Measurements from ENCODE around the gene ANKAR. TPM values are rescaled to one million over a fixed set of nuclear protein-coding genes. Genes with fewer than 3 reads are reported as not detected.

Gene ANKAR
- total RNA-seq, 4 donors from 2014 or later: 7.9 to 19.1 (median 11.2) TPM

DNA sequence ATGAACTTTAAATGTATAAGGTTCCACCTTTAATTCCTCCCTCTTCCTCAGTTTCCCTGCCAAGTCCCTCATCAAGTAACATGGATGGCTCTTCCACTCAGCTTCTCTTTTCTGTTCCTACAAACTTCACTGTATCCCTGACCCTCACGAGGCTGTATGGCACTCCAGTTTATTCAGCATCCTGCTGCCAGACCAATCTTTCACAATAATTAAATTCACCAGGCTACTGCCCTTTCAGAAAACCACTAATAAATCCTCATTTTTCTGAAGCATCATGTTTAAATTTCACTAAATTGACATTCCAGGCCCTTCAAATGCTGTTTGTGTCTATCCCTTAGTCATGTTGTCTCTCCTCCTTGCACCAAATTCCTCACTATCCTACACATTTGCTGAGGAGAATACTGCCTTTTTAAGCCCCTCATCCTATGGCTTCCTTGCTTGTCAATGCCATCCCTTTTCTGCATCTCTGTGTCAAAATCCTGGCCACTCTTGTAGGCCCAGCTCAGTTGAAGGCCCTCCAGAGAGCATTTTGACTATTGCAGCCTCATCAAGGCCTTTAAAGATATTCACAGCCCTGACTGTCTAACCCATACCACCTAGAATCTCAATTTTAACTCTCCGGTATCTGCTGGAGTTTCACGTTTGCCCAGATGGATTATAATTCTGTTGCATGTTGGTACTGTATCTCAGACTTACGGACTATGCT is 36.0 kb upstream of the ANKAR start:
- intact Hi-C loops (cut with DNase I): no loop called here
- Histone ChIP-seq H3K27me3 (no peaks in the 10 kb centered on the region), H3K36me3 (no peaks in the 10 kb centered on the region), H3K9me3 (no peaks in the 10 kb centered on the region), H3K4me3 (no peak overlapping the region), H3K27ac (replicated peaks in 1 of 4) (no peak overlapping the region), H3K4me1 (no peaks in the 10 kb centered on the region)
- TF ChIP-seq POLR2AphosphoS5 (IDR thresholded peaks at IDR 0.05) (no peak), POLR2A (IDR thresholded peaks at IDR 0.05; ENCODE audit: low read depth) (no peak), EP300 (IDR thresholded peaks at IDR 0.05) (no peak)
- TF ChIP-seq, protein P1, sequence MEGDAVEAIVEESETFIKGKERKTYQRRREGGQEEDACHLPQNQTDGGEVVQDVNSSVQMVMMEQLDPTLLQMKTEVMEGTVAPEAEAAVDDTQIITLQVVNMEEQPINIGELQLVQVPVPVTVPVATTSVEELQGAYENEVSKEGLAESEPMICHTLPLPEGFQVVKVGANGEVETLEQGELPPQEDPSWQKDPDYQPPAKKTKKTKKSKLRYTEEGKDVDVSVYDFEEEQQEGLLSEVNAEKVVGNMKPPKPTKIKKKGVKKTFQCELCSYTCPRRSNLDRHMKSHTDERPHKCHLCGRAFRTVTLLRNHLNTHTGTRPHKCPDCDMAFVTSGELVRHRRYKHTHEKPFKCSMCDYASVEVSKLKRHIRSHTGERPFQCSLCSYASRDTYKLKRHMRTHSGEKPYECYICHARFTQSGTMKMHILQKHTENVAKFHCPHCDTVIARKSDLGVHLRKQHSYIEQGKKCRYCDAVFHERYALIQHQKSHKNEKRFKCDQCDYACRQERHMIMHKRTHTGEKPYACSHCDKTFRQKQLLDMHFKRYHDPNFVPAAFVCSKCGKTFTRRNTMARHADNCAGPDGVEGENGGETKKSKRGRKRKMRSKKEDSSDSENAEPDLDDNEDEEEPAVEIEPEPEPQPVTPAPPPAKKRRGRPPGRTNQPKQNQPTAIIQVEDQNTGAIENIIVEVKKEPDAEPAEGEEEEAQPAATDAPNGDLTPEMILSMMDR (IDR thresholded peaks at IDR 0.05): no peak
- 94% methylated on average over 4 of the region's 4 CpGs for WGBS
- DNase-seq (ENCODE audit: extremely low spot score): peak; percentile 82

GRCh38 chr2:189639007-189639609 is 35.4 kb upstream of the ANKAR start:
- H3K9me3 ChIP-seq: no peaks in the 10 kb centered on the region
- 63% methylated on average over 3 of the region's 3 CpGs for WGBS
- no peaks in the 10 kb centered on the region for H3K27me3 ChIP-seq
- no peak overlapping the region for H3K27ac ChIP-seq (replicated peaks in 1 of 4)
- TF ChIP-seq POLR2AphosphoS5 (IDR thresholded peaks at IDR 0.05): no peak
- no peak for TF ChIP-seq POLR2A (IDR thresholded peaks at IDR 0.05; ENCODE audit: low read depth)
- TF ChIP-seq, protein P1 (IDR thresholded peaks at IDR 0.05): no peak
- no peaks in the 10 kb centered on the region for H3K4me1 ChIP-seq
- H3K4me3 ChIP-seq: no peak overlapping the region
- DNase-seq (ENCODE audit: extremely low spot score): no peak
- no peaks in the 10 kb centered on the region for H3K36me3 ChIP-seq
- intact Hi-C loops (cut with DNase I): no loop called here

- H3K27ac ChIP-seq (replicated peaks in 1 of 4): no peak overlapping the region
- intact Hi-C loops (cut with DNase I): no loop called here
- TF ChIP-seq, protein P1 (IDR thresholded peaks at IDR 0.05): no peak
- TF ChIP-seq EP300 (IDR thresholded peaks at IDR 0.05): no peak
- no peak for TF ChIP-seq POLR2A (IDR thresholded peaks at IDR 0.05; ENCODE audit: low read depth)
- TF ChIP-seq POLR2AphosphoS5 (IDR thresholded peaks at IDR 0.05): no peak
- no peaks in the 10 kb centered on the region for H3K27me3 ChIP-seq
- no peaks in the 10 kb centered on the region for H3K9me3 ChIP-seq
- no peaks in the 10 kb centered on the region for H3K4me1 ChIP-seq
- 65% methylated on average over 1 of the region's 1 CpG for WGBS
- H3K4me3 ChIP-seq: no peak overlapping the region
- DNase-seq (ENCODE audit: extremely low spot score): no peak
- H3K36me3 ChIP-seq: no peaks in the 10 kb centered on the region
Observed at GRCh38 chr2:189641002-189641401, 33.5 kb upstream of the ANKAR start.

DNA sequence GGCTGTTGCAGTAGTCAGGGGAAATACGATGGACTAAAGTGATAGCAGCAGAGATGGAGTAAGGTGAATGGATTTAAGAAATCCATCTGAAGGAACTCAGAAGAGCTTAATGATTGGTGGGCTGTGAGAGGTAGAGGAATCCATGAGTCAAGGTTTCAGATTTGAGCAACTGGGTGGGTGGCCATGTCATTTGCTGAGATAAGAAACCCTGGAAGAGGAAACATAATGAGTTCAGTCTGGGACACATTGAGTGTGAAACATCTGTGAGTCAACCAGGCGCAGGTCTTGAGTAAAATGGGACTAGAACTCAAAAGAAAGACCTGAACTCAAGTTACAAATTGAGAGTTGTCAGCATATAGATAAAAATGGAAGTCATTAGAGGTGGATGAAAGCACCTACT is 32.9 kb upstream of the ANKAR start:
- H3K27me3 ChIP-seq: no peaks in the 10 kb centered on the region
- H3K4me1 ChIP-seq: no peaks in the 10 kb centered on the region
- no peaks in the 10 kb centered on the region for H3K36me3 ChIP-seq
- H3K27ac ChIP-seq (replicated peaks in 1 of 4): no peak overlapping the region
- intact Hi-C loops (cut with DNase I): no loop called here
- H3K9me3 ChIP-seq: no peaks in the 10 kb centered on the region
- no peak for TF ChIP-seq POLR2AphosphoS5 (IDR thresholded peaks at IDR 0.05)
- TF ChIP-seq EP300 (IDR thresholded peaks at IDR 0.05): no peak
- TF ChIP-seq, protein P1 (IDR thresholded peaks at IDR 0.05): no peak
- TF ChIP-seq POLR2A (IDR thresholded peaks at IDR 0.05; ENCODE audit: low read depth): no peak
- WGBS: 76% methylated on average over 2 of the region's 2 CpGs
- peak; percentile 42 for DNase-seq (ENCODE audit: extremely low spot score)
- H3K4me3 ChIP-seq: no peak overlapping the region

Measured in esophagus muscularis mucosa (tissue), 4 donors.